MG63 (cell line): ENCODE measurements around the gene MOB2. TPM values are rescaled to one million over a fixed set of nuclear protein-coding genes. Genes with fewer than 3 reads are reported as not detected.
"Not testable (repeated sequence)": the region's sequence is repeated elsewhere in the genome, so short reads cannot be mapped to it uniquely, and the experiment has no call there.

Experiments
- DNase-seq: peaks from one replicate; pipeline ENCODE4 v3.0.0-alpha.2; 2020
- H3K27me3 ChIP-seq: fragments of 250-450 bp; sonication (Bioruptor Pico); 2 replicates; pipeline ENCODE4 v1.5.1; 2020; ENCODE audit warnings: mild to moderate bottlenecking, moderate library complexity
- H3K36me3 ChIP-seq: fragments of 250-450 bp; sonication (Bioruptor Pico); 2 replicates; pipeline ENCODE4 v1.5.1; 2020; ENCODE audit warnings: mild to moderate bottlenecking, moderate library complexity
- H3K4me3 ChIP-seq: fragments of 250-450 bp; sonication (Bioruptor Pico); 2 replicates; pipeline ENCODE4 v1.5.1; 2020; ENCODE audit warnings: mild to moderate bottlenecking, moderate library complexity
- H3K9me3 ChIP-seq: fragments of 250-450 bp; sonication (Bioruptor Pico); 2 replicates; pipeline ENCODE4 v1.5.1; 2020; ENCODE audit warnings: mild to moderate bottlenecking, moderate library complexity
- total RNA-seq: library from RNA; depleted of rRNA; stranded (reverse); fragments of >200 nt; shearing (Covaris generic); gene quantifications from 2 replicates; pipeline ENCODE4 v1.2.3, GENCODE V29; 2014; ENCODE audit warnings: low replicate concordance; rRNA removed

The MOB2 gene
- total RNA-seq, 1 experiment from 2014 or later: 34.2 TPM

DNA sequence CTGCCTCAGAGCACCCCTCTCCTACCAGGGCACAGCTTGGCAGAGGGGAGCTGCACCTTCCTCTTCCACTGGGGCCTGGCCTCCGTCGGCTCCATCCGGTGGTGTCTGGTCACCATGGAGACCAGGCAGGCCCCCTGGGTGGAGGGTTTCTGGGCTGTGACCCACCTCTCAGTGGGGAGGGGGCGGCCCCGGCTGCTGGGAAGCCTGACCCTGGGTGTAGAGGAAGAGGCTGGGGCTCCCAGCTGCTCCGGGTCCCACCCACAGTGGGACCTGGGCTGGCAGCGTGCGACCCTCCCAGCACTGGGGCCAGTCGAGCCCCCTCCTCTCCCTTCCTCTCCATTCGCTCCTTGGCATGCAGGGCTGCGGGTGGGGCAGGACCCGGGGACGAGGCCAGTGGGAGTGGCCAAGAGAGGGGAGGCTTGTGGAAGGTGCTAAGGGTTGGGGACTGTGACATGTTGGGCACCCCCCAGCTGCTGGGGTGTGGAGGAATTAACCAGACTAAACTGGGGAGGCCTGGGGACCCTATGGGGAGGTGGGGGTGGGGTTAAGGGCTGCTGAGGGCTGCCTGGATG lies 50.0 kb downstream of the MOB2 start:
- H3K4me3 ChIP-seq: no peak overlapping the region
- H3K9me3 ChIP-seq: no peaks in the 10 kb centered on the region
- H3K36me3 ChIP-seq: no peaks in the 10 kb centered on the region
- DNase-seq: no peak
- H3K27me3 ChIP-seq: no peaks in the 10 kb centered on the region

DNA sequence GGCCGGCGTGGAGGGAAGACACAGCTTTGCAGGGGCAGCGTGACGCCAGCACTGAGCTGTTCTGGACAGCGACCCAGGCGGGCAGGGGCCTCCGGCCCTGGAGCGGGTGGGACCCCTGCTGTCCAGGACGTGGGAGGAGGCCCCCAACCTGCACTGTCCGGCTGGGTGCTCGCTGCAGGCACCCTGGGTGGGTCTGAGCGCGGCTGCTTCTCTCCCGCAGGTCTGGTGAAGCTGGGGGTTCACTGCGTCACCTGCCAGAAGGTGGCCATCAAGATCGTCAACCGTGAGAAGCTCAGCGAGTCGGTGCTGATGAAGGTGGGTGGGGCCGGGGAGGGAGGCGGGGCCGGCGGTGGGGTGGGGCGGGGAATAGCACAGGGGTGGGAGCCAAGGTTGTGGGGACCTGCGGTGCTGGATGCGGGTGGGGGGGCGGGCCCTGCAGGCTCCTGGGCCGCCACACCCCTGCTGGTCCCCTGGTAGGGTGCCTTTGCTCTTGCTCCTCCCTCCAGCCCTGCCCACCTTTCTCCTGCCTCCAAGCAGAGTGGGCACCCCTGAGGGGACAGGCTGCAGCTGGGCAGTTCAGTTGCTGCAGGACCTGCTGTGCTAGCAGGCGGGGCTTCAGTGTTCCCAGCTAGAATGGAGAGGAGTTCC lies 50.6 kb downstream of the MOB2 start:
- no peaks in the 10 kb centered on the region for H3K36me3 ChIP-seq
- no peaks in the 10 kb centered on the region for H3K9me3 ChIP-seq
- no peak for DNase-seq
- no peaks in the 10 kb centered on the region for H3K27me3 ChIP-seq
- H3K4me3 ChIP-seq: no peak overlapping the region

DNA sequence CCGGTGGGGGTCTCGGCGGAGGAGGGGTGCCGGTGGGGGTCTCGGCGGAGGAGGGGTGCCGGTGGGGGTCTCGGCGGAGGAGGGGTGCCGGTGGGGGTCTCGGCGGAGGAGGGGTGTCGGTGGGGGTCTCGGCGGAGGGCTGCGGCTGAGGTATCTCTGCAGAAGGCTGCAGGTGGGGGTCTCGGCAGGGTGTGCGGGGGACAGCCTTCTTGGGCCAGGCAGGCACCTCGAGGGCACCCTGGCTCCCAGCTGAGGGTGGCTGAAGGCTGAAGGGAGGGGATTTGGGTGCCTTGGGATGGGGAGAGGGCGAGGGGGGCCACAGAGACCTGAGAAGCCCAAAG lies 51.1 kb downstream of the MOB2 start:
- H3K9me3 ChIP-seq, H3K4me3 ChIP-seq, H3K36me3 ChIP-seq, H3K27me3 ChIP-seq, DNase-seq: not testable (repeated sequence)

GRCh38 chr11:1433977-1434640 lies 52.5 kb downstream of the MOB2 start:
- H3K36me3 ChIP-seq: no peaks in the 10 kb centered on the region
- H3K27me3 ChIP-seq: no peaks in the 10 kb centered on the region
- no peaks in the 10 kb centered on the region for H3K9me3 ChIP-seq
- H3K4me3 ChIP-seq: no peak overlapping the region
- DNase-seq: no peak

GRCh38 chr11:1433568-1433967 lies 53.0 kb downstream of the MOB2 start:
- Histone ChIP-seq H3K9me3 (no peaks in the 10 kb centered on the region), H3K27me3 (no peaks in the 10 kb centered on the region), H3K4me3 (no peak overlapping the region), H3K36me3 (no peaks in the 10 kb centered on the region)
- DNase-seq: no peak

- no peaks in the 10 kb centered on the region for H3K9me3 ChIP-seq
- DNase-seq: no peak
These were observed 57.7 kb downstream of the MOB2 start for GRCh38 chr11:1428762-1429316.

DNA sequence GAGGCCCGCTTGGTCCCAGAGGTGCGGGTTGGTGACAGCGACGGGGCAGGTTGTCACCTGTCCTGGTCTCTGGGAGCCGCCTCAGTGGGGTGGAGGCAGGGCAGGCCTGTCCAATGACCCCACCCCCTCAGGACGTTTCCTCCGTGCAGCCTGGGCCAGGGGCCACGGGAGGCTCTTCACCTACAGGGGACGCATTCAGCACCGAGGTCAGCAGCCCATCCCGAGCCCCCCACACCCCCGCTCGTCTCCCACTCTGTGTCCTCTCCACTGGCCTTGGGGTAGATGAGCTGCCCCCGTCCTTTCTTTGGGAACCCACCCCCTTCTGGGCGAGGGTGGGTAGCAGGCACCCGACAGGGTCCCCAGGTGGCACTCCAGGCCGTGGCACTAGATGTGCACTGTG lies 61.1 kb downstream of the MOB2 start:
- no peak for DNase-seq
- Histone ChIP-seq H3K9me3 (no peaks in the 10 kb centered on the region), H3K27me3 (no peaks in the 10 kb centered on the region), H3K4me3 (no peak overlapping the region), H3K36me3 (no peaks in the 10 kb centered on the region)

More at GRCh38 chr11:1428762-1429316, 57.7 kb downstream of the MOB2 start:
- Histone ChIP-seq H3K36me3 (no peaks in the 10 kb centered on the region), H3K4me3 (no peak overlapping the region), H3K27me3 (no peaks in the 10 kb centered on the region)

GRCh38 chr11:1425006-1425405 lies 61.6 kb downstream of the MOB2 start:
- no peak for DNase-seq

GRCh38 chr11:1423406-1423805 lies 63.2 kb downstream of the MOB2 start:
- not testable (repeated sequence) for H3K4me3 ChIP-seq, H3K9me3 ChIP-seq, DNase-seq

More at GRCh38 chr11:1425006-1425405, 61.6 kb downstream of the MOB2 start:
- H3K36me3 ChIP-seq: no peaks in the 10 kb centered on the region
- no peaks in the 10 kb centered on the region for H3K27me3 ChIP-seq
- H3K9me3 ChIP-seq: no peaks in the 10 kb centered on the region
- H3K4me3 ChIP-seq: no peak overlapping the region

GRCh38 chr11:1422981-1423380 lies 63.6 kb downstream of the MOB2 start:
- H3K4me3 ChIP-seq: no peak overlapping the region
- 0 out of 2 replicates have a peak, but pooled peaks cover 5% of the 10 kb centered on the region for H3K9me3 ChIP-seq
- H3K36me3 ChIP-seq: no peaks in the 10 kb centered on the region
- no peaks in the 10 kb centered on the region for H3K27me3 ChIP-seq
- DNase-seq: no peak

More at GRCh38 chr11:1423406-1423805, 63.2 kb downstream of the MOB2 start:
- H3K36me3 ChIP-seq, H3K27me3 ChIP-seq: not testable (repeated sequence)

- Histone ChIP-seq H3K27me3 (no peaks in the 10 kb centered on the region), H3K36me3 (no peaks in the 10 kb centered on the region), H3K4me3 (no peak overlapping the region), H3K9me3 (0 out of 2 replicates have a peak, but pooled peaks cover 5% of the 10 kb centered on the region)
- DNase-seq: no peak
These were observed 64.1 kb downstream of the MOB2 start for GRCh38 chr11:1422481-1422880.

DNA sequence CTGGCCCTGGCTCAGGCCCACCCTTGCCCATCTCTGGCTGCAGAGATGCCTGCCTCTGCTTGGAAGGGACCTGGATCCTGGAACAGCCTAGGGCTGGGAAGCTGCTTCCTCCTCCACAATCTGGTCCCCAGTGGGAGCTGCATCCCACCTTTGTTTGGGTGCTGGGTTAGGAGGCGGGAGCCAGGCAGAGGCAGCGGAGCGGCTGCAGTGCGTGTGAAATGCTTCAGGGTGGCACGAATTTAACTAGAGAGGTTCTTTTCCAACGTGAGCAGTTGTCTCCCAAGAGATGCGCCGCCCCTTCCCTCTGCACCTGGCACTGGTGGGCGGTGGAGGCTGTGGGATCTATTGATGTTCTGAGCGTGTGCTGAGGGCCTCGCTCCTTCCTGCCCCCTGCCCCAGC lies 65.3 kb downstream of the MOB2 start:
- Histone ChIP-seq H3K9me3 (peaks cover 15% of the 10 kb centered on the region), H3K27me3 (no peaks in the 10 kb centered on the region), H3K36me3 (no peaks in the 10 kb centered on the region), H3K4me3 (no peak overlapping the region)
- no peak for DNase-seq

DNA sequence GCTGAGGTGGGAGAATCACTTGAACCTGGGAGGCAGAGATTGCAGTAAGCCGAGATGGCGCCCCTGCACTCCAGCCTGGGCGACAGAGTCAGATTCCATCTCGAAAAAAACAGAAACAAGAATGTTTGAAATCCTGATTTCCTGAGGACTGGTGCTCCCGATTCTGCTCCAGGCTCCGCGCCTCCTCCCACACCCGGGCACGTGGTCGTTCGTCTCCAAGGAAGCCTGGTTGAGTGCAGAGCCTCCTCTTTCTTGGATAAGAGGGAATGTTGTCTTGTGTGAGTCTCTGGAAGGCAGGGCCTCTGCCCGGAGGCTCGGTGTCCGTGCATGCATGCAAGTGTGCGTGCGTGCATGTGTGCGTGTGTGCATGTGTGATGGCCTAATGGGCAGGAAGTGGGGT lies 66.8 kb downstream of the MOB2 start:
- Histone ChIP-seq H3K36me3 (no peaks in the 10 kb centered on the region), H3K4me3 (no peak overlapping the region), H3K27me3 (no peaks in the 10 kb centered on the region), H3K9me3 (peaks cover 22% of the 10 kb centered on the region)
- no peak for DNase-seq

Other genes with a start within 250 kb of the MOB2 start
- 20.6 and 27.3 TPM in 2 replicates for gene TOLLIP, start 177.1 kb downstream of the MOB2 start, total RNA-seq
- 4.7 and 6.9 TPM in 2 replicates for gene BRSK2, start 96.8 kb downstream of the MOB2 start, total RNA-seq
- gene DUSP8, start 85.5 kb upstream of the MOB2 start, total RNA-seq: 1.1 and 4.5 TPM in 2 replicates
- not detected in 2 replicates for gene KRTAP5-1, start 98.5 kb upstream of the MOB2 start, total RNA-seq
- gene KRTAP5-2, start 111.5 kb upstream of the MOB2 start, total RNA-seq: not detected in 2 replicates
- gene KRTAP5-3, start 121.7 kb upstream of the MOB2 start, total RNA-seq: not detected in 2 replicates
- gene KRTAP5-4, start 135.4 kb upstream of the MOB2 start, total RNA-seq: not detected in 2 replicates
- not detected in 2 replicates for gene KRTAP5-5, start 143.0 kb upstream of the MOB2 start, total RNA-seq
- not detected in 2 replicates for gene KRTAP5-6, start 210.4 kb upstream of the MOB2 start, total RNA-seq